Activated CD4-positive, alpha-beta memory T cell treated with anti-CD3 and anti-CD28 coated beads for 36 hours (primary cell): ENCODE data around the gene BACH1. TPM values are rescaled to one million over a fixed set of nuclear protein-coding genes. Genes with fewer than 3 reads are reported as not detected.

Source experiments
- CTCF ChIA-PET: fragments of 350-600 bp; sonication (Branson Sonifier 250); formaldehyde crosslinking; loops from one replicate; lab custom pipeline; 2021; ENCODE audit warnings: antibody characterized with exemption, inconsistent platforms; lab: Charles Lee
- POLR2A ChIA-PET: fragments of 350-600 bp; sonication (Branson Sonifier 250); formaldehyde crosslinking; loops from one replicate; lab custom pipeline; 2021; ENCODE audit warnings: antibody characterized with exemption; lab: Charles Lee
- DNase-seq: peaks from one replicate; pipeline ENCODE4 v3.0.0-alpha.2; 2020
- H3K27ac Mint-ChIP-seq: one replicate; pipeline ENCODE4 v1.8.0; 2021; ENCODE audit warnings: mixed read lengths
- H3K27me3 Mint-ChIP-seq: one replicate; pipeline ENCODE4 v1.8.0; 2021; ENCODE audit warnings: mixed read lengths
- H3K36me3 Mint-ChIP-seq: one replicate; pipeline ENCODE4 v1.8.0; 2021; ENCODE audit warnings: mixed read lengths
- H3K4me1 Mint-ChIP-seq: one replicate; pipeline ENCODE4 v1.8.0; 2021; ENCODE audit warnings: low read depth, mixed read lengths
- H3K4me3 Mint-ChIP-seq: one replicate; pipeline ENCODE4 v1.8.0; 2021; ENCODE audit warnings: mild to moderate bottlenecking, mixed read lengths
- H3K9me3 Mint-ChIP-seq: one replicate; pipeline ENCODE4 v1.8.0; 2021; ENCODE audit warnings: mixed read lengths
- intact Hi-C: fragments of 100-400 bp; cut with micrococcal nuclease; formaldehyde crosslinking; loops from one replicate; pipeline ENCODE4 v1.15.1; 2023
- total RNA-seq, 2 experiments: library from RNA; stranded (reverse); gene quantifications; one replicate each; pipeline ENCODE4 v1.2.3, GENCODE V29; 2021

The BACH1 gene
- total RNA-seq, 2 experiments from 2014 or later = 22.9 to 23.0 TPM

- Mint-ChIP-seq H3K4me1 (peaks cover 23% of the 10 kb centered on the region), H3K4me3 (no peak overlapping the region), H3K27me3 (no peaks in the 10 kb centered on the region), H3K9me3 (peaks cover 5% of the 10 kb centered on the region), H3K27ac (peak overlapping the region; percentile 64), H3K36me3 (peaks cover 14% of the 10 kb centered on the region)
- ChIA-PET CTCF (interaction anchor here (0.7 to 3.9 kb wide), 41 partner anchors 10 to 300 kb away, joined by 3 to 72 read pairs (median 5); partner anchors contain the start of genes BACH1 and CCT8), POLR2A (interaction anchor here (0.7 to 1.6 kb wide), 6 partner anchors 11 to 300 kb away, joined by 3 to 17 read pairs (median 4); partner anchors contain the start of gene BACH1)
- DNase-seq = peak; percentile 48
- intact Hi-C loops = loop anchor here (1.0 to 5.0 kb wide), 3 partner anchors 208 to 295 kb away; no protein-coding TSS in a partner anchor
Measured at GRCh38 chr21:29372063-29372802, 73.5 kb downstream of the BACH1 start.

GRCh38 chr21:29374481-29374880 is 75.8 kb downstream of the BACH1 start:
- intact Hi-C loops = loop anchor here (5.0 kb wide), 1 partner anchor 297 kb away; no protein-coding TSS in a partner anchor
- no peaks in the 10 kb centered on the region for H3K27me3 Mint-ChIP-seq
- POLR2A ChIA-PET = no interaction called here
- no peak overlapping the region for H3K4me3 Mint-ChIP-seq
- peaks cover 11% of the 10 kb centered on the region for H3K36me3 Mint-ChIP-seq
- no peak for DNase-seq
- peaks cover 23% of the 10 kb centered on the region for H3K4me1 Mint-ChIP-seq
- peaks cover 5% of the 10 kb centered on the region for H3K9me3 Mint-ChIP-seq
- CTCF ChIA-PET = interaction anchor here (3.9 kb wide), 1 partner anchor 210 kb away, joined by 31 read pairs; no protein-coding TSS in a partner anchor
- H3K27ac Mint-ChIP-seq = no peak overlapping the region

GRCh38 chr21:29376556-29376955 is 77.8 kb downstream of the BACH1 start:
- Mint-ChIP-seq H3K4me1 (peaks cover 15% of the 10 kb centered on the region), H3K27ac (no peak overlapping the region), H3K9me3 (peaks cover 5% of the 10 kb centered on the region), H3K27me3 (no peaks in the 10 kb centered on the region), H3K36me3 (peaks cover 8% of the 10 kb centered on the region), H3K4me3 (no peak overlapping the region)
- intact Hi-C loops = no loop called here
- ChIA-PET CTCF (interaction anchor here (0.6 to 2.4 kb wide), 26 partner anchors 14 to 307 kb away, joined by 3 to 22 read pairs (median 4); no protein-coding TSS in a partner anchor), POLR2A (no interaction called here)
- DNase-seq = peak; percentile 74

GRCh38 chr21:29377266-29377665 is 78.5 kb downstream of the BACH1 start:
- Mint-ChIP-seq H3K36me3 (peaks cover 8% of the 10 kb centered on the region), H3K27me3 (no peaks in the 10 kb centered on the region), H3K27ac (no peak overlapping the region), H3K4me1 (peaks cover 8% of the 10 kb centered on the region), H3K4me3 (no peak overlapping the region), H3K9me3 (peaks cover 5% of the 10 kb centered on the region)
- intact Hi-C loops = no loop called here
- DNase-seq = no peak
- POLR2A ChIA-PET = no interaction called here
- CTCF ChIA-PET = interaction anchor here (0.6 to 2.4 kb wide), 12 partner anchors 14 to 298 kb away, joined by 3 to 22 read pairs (median 4); no protein-coding TSS in a partner anchor

- peaks cover 2% of the 10 kb centered on the region for H3K9me3 Mint-ChIP-seq
- H3K4me3 Mint-ChIP-seq = no peak overlapping the region
- H3K36me3 Mint-ChIP-seq = peaks cover under 1% of the 10 kb centered on the region
- H3K4me1 Mint-ChIP-seq = peaks cover 5% of the 10 kb centered on the region
- no peak for DNase-seq
- ChIA-PET CTCF (interaction anchor here (0.9 kb wide), 1 partner anchor 289 kb away, joined by 3 read pairs; no protein-coding TSS in a partner anchor), POLR2A (no interaction called here)
- H3K27me3 Mint-ChIP-seq = no peaks in the 10 kb centered on the region
- no peak overlapping the region for H3K27ac Mint-ChIP-seq
- intact Hi-C loops = no loop called here
Measured at GRCh38 chr21:29378832-29379231, 80.1 kb downstream of the BACH1 start.

GRCh38 chr21:29379517-29380054 is 80.9 kb downstream of the BACH1 start:
- Mint-ChIP-seq H3K9me3 (no peaks in the 10 kb centered on the region), H3K4me1 (peaks cover 5% of the 10 kb centered on the region), H3K4me3 (no peak overlapping the region), H3K27ac (no peak overlapping the region), H3K36me3 (no peaks in the 10 kb centered on the region), H3K27me3 (no peaks in the 10 kb centered on the region)
- CTCF ChIA-PET = no interaction called here
- intact Hi-C loops = no loop called here
- POLR2A ChIA-PET = no interaction called here
- DNase-seq = no peak

- H3K4me1 Mint-ChIP-seq = no peaks in the 10 kb centered on the region
- ChIA-PET POLR2A (no interaction called here), CTCF (interaction anchor here (1.2 kb wide), 1 partner anchor 10 kb away, joined by 3 read pairs; no protein-coding TSS in a partner anchor)
Measured at GRCh38 chr21:29382030-29382654, 83.4 kb downstream of the BACH1 start.

GRCh38 chr21:29384683-29385359 is 86.1 kb downstream of the BACH1 start:
- ChIA-PET POLR2A (no interaction called here), CTCF (no interaction called here)
- Mint-ChIP-seq H3K36me3 (peaks cover 3% of the 10 kb centered on the region), H3K4me1 (no peaks in the 10 kb centered on the region), H3K4me3 (no peak overlapping the region), H3K27ac (no peak overlapping the region), H3K27me3 (no peaks in the 10 kb centered on the region), H3K9me3 (no peaks in the 10 kb centered on the region)
- intact Hi-C loops = no loop called here
- no peak for DNase-seq

More at GRCh38 chr21:29382030-29382654, 83.4 kb downstream of the BACH1 start:
- H3K4me3 Mint-ChIP-seq = no peak overlapping the region
- H3K9me3 Mint-ChIP-seq = no peaks in the 10 kb centered on the region
- intact Hi-C loops = no loop called here
- no peaks in the 10 kb centered on the region for H3K36me3 Mint-ChIP-seq
- H3K27me3 Mint-ChIP-seq = no peaks in the 10 kb centered on the region
- H3K27ac Mint-ChIP-seq = no peak overlapping the region
- DNase-seq = no peak

GRCh38 chr21:29385934-29386520 is 87.3 kb downstream of the BACH1 start:
- no peak for DNase-seq
- intact Hi-C loops = no loop called here
- Mint-ChIP-seq H3K9me3 (no peaks in the 10 kb centered on the region), H3K27me3 (no peaks in the 10 kb centered on the region), H3K27ac (no peak overlapping the region), H3K4me1 (no peaks in the 10 kb centered on the region), H3K4me3 (no peak overlapping the region), H3K36me3 (peaks cover 3% of the 10 kb centered on the region)
- POLR2A ChIA-PET = no interaction called here
- CTCF ChIA-PET = interaction anchor here (0.5 to 0.9 kb wide), 3 partner anchors 13 to 395 kb away, joined by 3 to 4 read pairs (median 3); no protein-coding TSS in a partner anchor

GRCh38 chr21:29386803-29387202 is 88.1 kb downstream of the BACH1 start:
- peaks cover 4% of the 10 kb centered on the region for H3K36me3 Mint-ChIP-seq
- ChIA-PET POLR2A (no interaction called here), CTCF (interaction anchor here (0.5 to 0.9 kb wide), 2 partner anchors 14 to 396 kb away, joined by 3 to 4 read pairs; no protein-coding TSS in a partner anchor)
- no peaks in the 10 kb centered on the region for H3K27me3 Mint-ChIP-seq
- H3K4me3 Mint-ChIP-seq = no peak overlapping the region
- no peak overlapping the region for H3K27ac Mint-ChIP-seq
- intact Hi-C loops = no loop called here
- no peaks in the 10 kb centered on the region for H3K4me1 Mint-ChIP-seq
- no peaks in the 10 kb centered on the region for H3K9me3 Mint-ChIP-seq
- DNase-seq = no peak

- intact Hi-C loops = no loop called here
- DNase-seq = no peak
- CTCF ChIA-PET = no interaction called here
- H3K9me3 Mint-ChIP-seq = no peaks in the 10 kb centered on the region
- POLR2A ChIA-PET = no interaction called here
- no peaks in the 10 kb centered on the region for H3K4me1 Mint-ChIP-seq
- H3K27me3 Mint-ChIP-seq = no peaks in the 10 kb centered on the region
- H3K27ac Mint-ChIP-seq = no peak overlapping the region
- peaks cover 6% of the 10 kb centered on the region for H3K36me3 Mint-ChIP-seq
- no peak overlapping the region for H3K4me3 Mint-ChIP-seq
Measured at GRCh38 chr21:29387598-29387997, 88.9 kb downstream of the BACH1 start.
